ENCODE data around the gene ATP5MC3. TPM values are rescaled to one million over a fixed set of nuclear protein-coding genes. Genes with fewer than 3 reads are reported as not detected.

Gene ATP5MC3
- total RNA-seq, 1 donor from 2014 or later, result 159 TPM

DNA sequence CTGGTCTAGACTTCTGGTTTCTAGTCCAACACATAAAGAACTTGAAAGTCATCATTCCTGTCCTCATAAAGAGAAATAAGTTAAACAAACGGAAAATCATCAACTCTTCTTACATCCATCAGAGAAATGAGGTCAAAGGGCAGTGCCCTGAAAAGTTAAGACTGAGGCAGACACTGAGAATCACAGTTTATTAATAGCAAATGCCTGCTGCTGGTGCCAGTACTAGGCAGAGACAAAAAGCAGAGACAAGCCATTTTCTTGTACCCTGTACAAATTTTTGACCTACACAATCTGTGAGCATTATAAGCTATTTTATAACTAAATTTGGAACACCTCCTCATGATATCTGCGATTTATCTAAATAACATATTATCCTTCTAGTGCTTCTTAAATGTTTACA lies 50.3 kb downstream of the ATP5MC3 start:
- TF ChIP-seq, protein P1, sequence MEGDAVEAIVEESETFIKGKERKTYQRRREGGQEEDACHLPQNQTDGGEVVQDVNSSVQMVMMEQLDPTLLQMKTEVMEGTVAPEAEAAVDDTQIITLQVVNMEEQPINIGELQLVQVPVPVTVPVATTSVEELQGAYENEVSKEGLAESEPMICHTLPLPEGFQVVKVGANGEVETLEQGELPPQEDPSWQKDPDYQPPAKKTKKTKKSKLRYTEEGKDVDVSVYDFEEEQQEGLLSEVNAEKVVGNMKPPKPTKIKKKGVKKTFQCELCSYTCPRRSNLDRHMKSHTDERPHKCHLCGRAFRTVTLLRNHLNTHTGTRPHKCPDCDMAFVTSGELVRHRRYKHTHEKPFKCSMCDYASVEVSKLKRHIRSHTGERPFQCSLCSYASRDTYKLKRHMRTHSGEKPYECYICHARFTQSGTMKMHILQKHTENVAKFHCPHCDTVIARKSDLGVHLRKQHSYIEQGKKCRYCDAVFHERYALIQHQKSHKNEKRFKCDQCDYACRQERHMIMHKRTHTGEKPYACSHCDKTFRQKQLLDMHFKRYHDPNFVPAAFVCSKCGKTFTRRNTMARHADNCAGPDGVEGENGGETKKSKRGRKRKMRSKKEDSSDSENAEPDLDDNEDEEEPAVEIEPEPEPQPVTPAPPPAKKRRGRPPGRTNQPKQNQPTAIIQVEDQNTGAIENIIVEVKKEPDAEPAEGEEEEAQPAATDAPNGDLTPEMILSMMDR (IDR thresholded peaks at IDR 0.05; ENCODE audit: insufficient read depth, low read length, poor library complexity, severe bottlenecking), result no peak
- H3K36me3 ChIP-seq (ENCODE audit: control insufficient read depth, insufficient read depth, low read length), result no peaks in the 10 kb centered on the region

DNA sequence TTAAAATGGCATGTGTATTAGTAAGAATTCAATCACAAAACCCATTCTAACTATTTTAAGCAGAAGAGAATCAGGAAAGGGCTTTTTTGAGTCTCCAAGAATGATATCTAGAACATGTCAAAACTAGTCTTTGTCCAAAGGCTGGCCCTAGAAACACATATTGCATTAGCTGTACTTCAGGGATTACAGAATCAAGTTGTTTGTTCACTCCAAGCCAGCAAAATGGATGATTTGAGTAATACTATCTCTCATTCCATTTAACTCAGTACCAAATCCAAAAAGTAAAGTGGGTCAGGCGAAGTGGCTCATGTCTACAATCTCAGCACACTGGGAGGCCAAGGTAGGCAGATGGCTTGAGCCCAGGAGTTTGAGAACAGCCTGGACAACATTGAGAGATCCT lies 54.8 kb downstream of the ATP5MC3 start:
- no peak for DNase-seq (ENCODE audit: low read depth)
- H3K27me3 ChIP-seq (ENCODE audit: control insufficient read depth, insufficient read depth, low read length), result no peaks in the 10 kb centered on the region
- TF ChIP-seq, protein P1 (IDR thresholded peaks at IDR 0.05; ENCODE audit: insufficient read depth, low read length, poor library complexity, severe bottlenecking), result no peak
- no peak overlapping the region for H3K4me3 ChIP-seq (ENCODE audit: low read depth, low read length)
- no peaks in the 10 kb centered on the region for H3K36me3 ChIP-seq (ENCODE audit: control insufficient read depth, insufficient read depth, low read length)

More for the DNA sequence above, 50.3 kb downstream of the ATP5MC3 start:
- H3K27me3 ChIP-seq (ENCODE audit: control insufficient read depth, insufficient read depth, low read length), result no peaks in the 10 kb centered on the region
- no peak overlapping the region for H3K4me3 ChIP-seq (ENCODE audit: low read depth, low read length)
- DNase-seq (ENCODE audit: low read depth), result no peak

Other genes starting within 250 kb of the ATP5MC3 start
- gene CHN1, start 176.3 kb downstream of the ATP5MC3 start, total RNA-seq, result 19.3 and 23.7 TPM in 2 replicates
- gene ATF2, start 13.5 kb downstream of the ATP5MC3 start, total RNA-seq, result 35.1 and 38.9 TPM in 2 replicates

All from kidney epithelial cell (primary cell).